Heart right ventricle (tissue), 16 donors: Measurements from ENCODE around the gene STARD8. TPM values are rescaled to one million over a fixed set of nuclear protein-coding genes. Genes with fewer than 3 reads are reported as not detected.

Experiments used
- ATAC-seq, 8 donors: fragments of 200-7000 bp; cut with Tn5 transposase; one replicate each; pipeline ENCODE4 v1.9.1; 2020; ENCODE audit warnings: mild to moderate bottlenecking in 8 of 8, moderate library complexity in 8 of 8, moderate number of reproducible peaks in 1 of 8
- DNase-seq, 2 donors: peaks; one replicate each; pipeline ENCODE4 v3.0.0-alpha.2; 2020
- H3K27ac ChIP-seq, 10 donors: fragments of 200-600 bp; sonication (generic) in 2 of 10; one replicate each; pipeline versions ENCODE4 v1.5.0 to v1.8.0; 2020 to 2022; ENCODE audit warnings: mild to moderate bottlenecking in 3 of 10
- H3K27me3 ChIP-seq, 7 donors: fragments of 200-600 bp; one replicate each; pipeline ENCODE4 v1.8.0; 2021 to 2022; ENCODE audit warnings: mild to moderate bottlenecking in 2 of 7
- H3K36me3 ChIP-seq, 9 donors: fragments of 200-600 bp; sonication (generic) in 1 of 9; one replicate each; pipeline versions ENCODE4 v1.5.0 to v1.8.0; 2020 to 2022; ENCODE audit warnings: mild to moderate bottlenecking in 2 of 9
- H3K4me1 ChIP-seq, 9 donors: fragments of 200-600 bp; sonication (generic) in 1 of 9; one replicate each; pipeline versions ENCODE4 v1.5.0 to v1.8.0; 2020 to 2022; ENCODE audit warnings: mild to moderate bottlenecking in 4 of 9
- H3K4me3 ChIP-seq, 10 donors: fragments of 200-600 bp; sonication (generic) in 2 of 10; one replicate each; pipeline versions ENCODE4 v1.5.0 to v1.8.0; 2020 to 2022; ENCODE audit warnings: mild to moderate bottlenecking in 7 of 10, moderate library complexity in 2 of 10
- H3K9me3 ChIP-seq, 11 donors: fragments of 200-600 bp in 10 of 11; sonication (generic) in 2 of 11; one replicate each; pipeline versions ENCODE4 v1.5.0 to v1.8.0; 2013 to 2022; ENCODE audit warnings: mild to moderate bottlenecking in 2 of 11, control low read depth in 1 of 11, moderate library complexity in 1 of 11
- CTCF ChIP-seq, 9 donors: fragments of 200-600 bp; sonication (generic) in 2 of 9; IDR thresholded peaks; one replicate each; pipeline versions ENCODE4 v1.5.0 to v1.8.0; 2021 to 2022; ENCODE audit warnings: antibody characterized with exemption in 9 of 9, mild to moderate bottlenecking in 5 of 9, moderate library complexity in 1 of 9
- WGBS, 2 donors: extraction: QIAGEN DNeasy Blood & Tissue Kit; methylation state at CpG; one replicate each; pipeline ENCODE4 v1.1.7; 2013; ENCODE audit warnings: inconsistent platforms in 1 of 2; 5-methylcytosine and 5-hydroxymethylcytosine counted together
- intact Hi-C, 10 donors: fragments of 100-400 bp; cut with DNase I; formaldehyde crosslinking; loops; one replicate each; pipeline versions ENCODE4 v1.11.1 to v1.14.2; 2022
- polyA plus RNA-seq, 2 donors: library from polyadenylated mRNA; stranded (reverse); fragments of 200-250 nt; gene quantifications; one replicate each; pipeline ENCODE4 v1.2.3, GENCODE V29; 2013
- total RNA-seq, 10 donors: library from RNA; stranded (reverse); fragmentation: NEBNext Ultra II Directional in 3 of 10; extraction: Animal tissue kit (Norgen Biotek cat#: 25700) in 3 of 10; gene quantifications; one replicate each; pipeline versions ENCODE4 v1.2.1 to v1.2.4, GENCODE V29; 2021 to 2023
- donor health status: Arrhythmogenic right ventricular cardiomyopathy.
- donor health status: ischemic (EF 13 %, LVEDD 7.1; RV severe dilation, severe dysfunction).
- donor health status: healthy with polysubstance abuse.
- donor health status: DM: no; HTN: yes; CAD: no.
- donor health status: DM: no; HTN: no; CAD: no.
- donor health status: ischemic (EF 25% LVEDD 6.9; RV normal size, moderate dysfunction).
- donor health status: ischemic (EF 25% LVEDD 5.7; RV mildly dilated, moderate dysfunction).
- donor health status: healthy.
- donor health status: DM: yes; HTN: yes; CAD: no.
- donor health status: Ischemic cardiomyopathy.
- donor health status: ischemic (EF 35%, LVEDD 5.7; RV mildly dilated, moderate dysfunction).
- donor health status: nonischemic (EF 11% LVEDD 7.7; RV severe dilation, severe dysfunction).
- donor health status: DM: yes; HTN: yes; CAD: no.
- donor health status: PGD.
- donor health status: ischemic (EF 29% LVEDD 5.4; RV normal size, mild dysfunction).
- donor health status: nonischemic (EF 23%, LVEDD 6.1; RV moderate dilation, normal function).

The STARD8 gene
- total and polyA plus RNA-seq, 12 donors = 4.7 to 11.7 (median 7.6) TPM

DNA sequence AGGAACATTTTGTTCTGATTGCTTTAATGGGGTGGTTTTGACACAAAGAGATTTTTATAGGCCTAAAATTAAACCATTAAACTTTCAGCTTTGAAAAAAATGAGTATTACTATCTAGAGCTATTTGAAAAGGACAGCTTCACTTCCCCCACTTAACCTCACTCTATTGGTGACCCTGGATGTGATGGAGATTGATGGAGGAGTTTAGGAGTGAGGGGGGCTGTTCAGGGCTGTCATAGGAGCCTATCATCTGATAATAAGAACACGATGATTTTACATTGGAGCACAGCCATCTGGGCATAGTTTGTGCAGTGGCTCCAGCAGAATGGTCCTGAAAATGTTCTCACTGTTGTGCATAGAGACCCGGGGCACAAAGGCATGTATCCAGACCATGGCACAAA lies 110.3 kb downstream of the STARD8 start:
- no peak for TF ChIP-seq CTCF (IDR thresholded peaks at IDR 0.05)
- Histone ChIP-seq H3K9me3 (no peaks in the 10 kb centered on the region), H3K4me3 (no peak overlapping the region), H3K27ac (no peak overlapping the region), H3K27me3 (peaks cover 0 to 9% (median 0%) of the 10 kb centered on the region in 7 donors), H3K4me1 (no peaks in the 10 kb centered on the region), H3K36me3 (no peaks in the 10 kb centered on the region)
- WGBS, 2 donors = 56 to 63% methylated on average over 2 of the region's 2 CpGs
- no peak for DNase-seq
- intact Hi-C loops = no loop called here
- no peak for ATAC-seq

GRCh38 chrX:68758671-68759070 lies 111.2 kb downstream of the STARD8 start:
- H3K4me3 ChIP-seq = no peak overlapping the region
- intact Hi-C loops = no loop called here
- H3K9me3 ChIP-seq = no peaks in the 10 kb centered on the region
- ATAC-seq (no peak), DNase-seq (no peak)
- 92 to 100% methylated on average over 2 of the region's 2 CpGs for WGBS, 2 donors
- no peaks in the 10 kb centered on the region for H3K36me3 ChIP-seq
- H3K27ac ChIP-seq = no peak overlapping the region
- H3K4me1 ChIP-seq = no peaks in the 10 kb centered on the region
- TF ChIP-seq CTCF (IDR thresholded peaks at IDR 0.05) = no peak
- H3K27me3 ChIP-seq = peaks cover 0 to 17% (median 0%) of the 10 kb centered on the region in 7 donors

DNA sequence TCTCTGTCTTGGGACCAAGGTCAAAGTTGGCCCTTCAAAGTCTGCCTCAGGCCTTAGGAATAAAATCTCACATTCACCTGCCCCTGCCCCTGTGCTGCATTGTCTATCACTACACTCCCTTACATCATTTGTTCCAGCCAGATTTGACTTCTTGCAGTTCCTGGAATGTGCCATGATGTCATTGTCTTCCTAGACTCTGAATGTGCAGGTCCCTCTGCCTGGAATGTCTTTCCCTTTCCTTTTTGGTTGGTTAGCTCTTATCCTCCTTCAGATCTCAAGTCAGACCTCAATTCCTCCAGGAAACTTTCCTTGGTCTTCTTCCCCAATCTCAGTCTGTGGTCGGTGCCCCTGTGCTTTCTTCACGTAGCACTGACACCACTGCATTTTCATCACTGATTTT lies 113.6 kb downstream of the STARD8 start:
- no peak for TF ChIP-seq CTCF (IDR thresholded peaks at IDR 0.05)
- H3K9me3 ChIP-seq = no peaks in the 10 kb centered on the region
- H3K27me3 ChIP-seq = peaks cover 0 to 23% (median 0%) of the 10 kb centered on the region in 7 donors
- ATAC-seq = no peak
- H3K4me3 ChIP-seq = no peak overlapping the region
- intact Hi-C loops = no loop called here
- WGBS, 2 donors = 80 to 90% methylated on average over 2 of the region's 2 CpGs
- no peaks in the 10 kb centered on the region for H3K4me1 ChIP-seq
- H3K36me3 ChIP-seq = no peaks in the 10 kb centered on the region
- no peak for DNase-seq
- no peak overlapping the region for H3K27ac ChIP-seq

DNA sequence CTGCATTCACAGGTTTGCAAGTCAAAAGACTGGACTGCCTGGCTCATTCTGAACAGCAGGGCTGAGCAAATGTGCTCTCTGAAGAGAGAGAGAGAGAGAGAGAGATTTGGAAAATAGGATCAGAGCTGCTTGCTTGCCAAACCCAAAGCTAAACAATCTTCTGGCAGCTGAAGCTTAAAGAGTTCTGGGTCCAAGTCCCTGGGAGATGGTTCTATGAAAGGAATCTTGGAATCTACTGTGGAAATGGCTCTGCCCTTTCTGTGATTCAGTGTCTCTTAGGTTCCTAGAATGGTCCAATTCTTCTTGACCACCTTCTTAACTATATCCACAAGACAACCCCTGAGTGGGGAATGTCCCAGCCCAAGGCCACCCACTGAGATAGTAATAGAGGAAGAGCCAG lies 115.3 kb downstream of the STARD8 start:
- intact Hi-C loops = no loop called here
- no peak overlapping the region for H3K4me3 ChIP-seq
- DNase-seq (no peak), ATAC-seq (peak in 4 of 8 donors; percentile 17 to 55 (median 32))
- H3K9me3 ChIP-seq = no peaks in the 10 kb centered on the region
- no peaks in the 10 kb centered on the region for H3K4me1 ChIP-seq
- no peak overlapping the region for H3K27ac ChIP-seq
- no peak for TF ChIP-seq CTCF (IDR thresholded peaks at IDR 0.05)
- H3K27me3 ChIP-seq = peaks cover 0 to 17% (median 0%) of the 10 kb centered on the region in 7 donors
- H3K36me3 ChIP-seq = no peaks in the 10 kb centered on the region
